COLO829 (cell line): ENCODE data around the gene MED13.
"Not testable (repeated sequence)": the region's sequence is repeated elsewhere in the genome, so short reads cannot be mapped to it uniquely, and the experiment has no call there.

Experiments
- DNase-seq: peaks from one replicate; pipeline ENCODE4 v3.0.0; 2012; ENCODE audit warnings: low spot score

Gene MED13

DNA sequence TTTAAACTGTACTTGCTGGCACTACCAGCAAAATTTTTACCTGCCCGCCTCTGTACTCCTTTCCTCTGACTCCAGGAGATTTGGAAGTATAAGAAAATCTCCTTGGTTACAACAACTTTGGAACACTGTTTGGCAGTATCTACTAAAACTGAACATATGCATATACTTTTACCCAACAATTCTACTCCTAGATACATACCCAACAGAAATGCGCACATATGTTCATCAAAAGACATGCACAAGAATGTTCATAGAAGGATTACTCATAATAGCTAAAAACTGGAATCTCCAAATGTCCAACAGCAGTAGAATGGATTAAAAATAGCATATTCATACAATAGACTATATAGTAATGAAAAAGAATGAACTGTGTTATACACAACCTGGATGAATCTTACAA is 21.7 kb upstream of the MED13 start:
- DNase-seq = no peak

DNA sequence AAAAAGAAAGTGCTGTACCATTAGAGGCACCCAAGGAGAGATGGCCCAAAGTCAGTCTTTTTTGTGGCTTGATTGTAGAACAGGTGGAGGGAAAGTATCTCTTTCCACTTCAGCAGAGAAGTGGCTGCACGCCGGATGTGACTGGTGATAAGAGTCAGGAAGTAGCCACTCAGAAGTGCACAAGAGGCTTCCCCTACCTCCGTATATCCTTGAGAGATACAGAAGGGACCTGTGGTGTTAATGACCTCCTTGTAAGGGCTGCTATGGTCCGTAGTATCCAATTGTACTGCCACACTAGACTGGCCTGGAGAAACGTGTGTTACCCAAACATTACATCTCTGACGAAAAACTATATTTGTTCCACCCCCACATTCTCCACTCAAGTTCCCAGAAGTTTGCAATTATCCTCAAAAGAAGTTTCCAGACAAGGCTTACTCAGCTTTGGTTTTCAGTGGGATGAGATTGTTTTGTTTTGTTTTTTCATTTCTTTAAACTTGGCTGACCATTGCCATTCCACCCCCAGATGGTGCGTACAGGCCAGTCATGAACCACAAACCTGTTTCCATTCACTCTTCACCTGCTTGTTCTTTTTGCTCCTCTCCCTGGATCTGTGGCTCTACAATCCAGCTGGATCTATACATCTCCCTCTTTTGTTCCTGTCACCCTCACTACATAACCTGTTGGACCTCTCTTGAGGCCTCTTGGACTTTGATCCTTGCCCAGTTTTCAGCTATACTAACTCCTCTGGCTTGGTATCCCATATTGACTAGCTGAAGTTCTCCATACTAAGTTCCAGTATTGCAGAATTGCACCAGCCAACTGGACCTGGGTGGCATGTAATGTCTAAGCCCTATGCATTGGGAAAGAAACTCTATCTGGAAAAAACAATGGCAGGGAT is 20.7 kb upstream of the MED13 start:
- no peak for DNase-seq

DNA sequence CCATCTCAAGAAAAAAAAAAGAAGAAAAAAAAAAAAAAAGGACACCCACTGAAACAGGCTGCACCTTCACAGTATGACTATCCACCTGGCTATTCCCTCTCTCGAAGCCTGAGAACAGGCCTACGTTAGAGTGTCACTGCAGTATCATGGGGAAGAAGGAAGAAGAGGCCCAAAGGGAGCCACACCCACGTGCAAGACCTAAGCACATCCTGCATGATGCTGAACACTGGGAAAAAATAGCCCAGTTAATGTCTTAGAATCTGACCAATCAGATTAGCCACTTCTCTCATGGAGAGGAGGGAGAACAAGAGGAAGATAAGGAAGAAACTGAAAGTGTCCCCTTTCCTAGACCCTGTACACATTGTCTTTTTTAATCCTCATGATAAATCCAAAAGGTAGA is 19.5 kb upstream of the MED13 start:
- DNase-seq = no peak

DNA sequence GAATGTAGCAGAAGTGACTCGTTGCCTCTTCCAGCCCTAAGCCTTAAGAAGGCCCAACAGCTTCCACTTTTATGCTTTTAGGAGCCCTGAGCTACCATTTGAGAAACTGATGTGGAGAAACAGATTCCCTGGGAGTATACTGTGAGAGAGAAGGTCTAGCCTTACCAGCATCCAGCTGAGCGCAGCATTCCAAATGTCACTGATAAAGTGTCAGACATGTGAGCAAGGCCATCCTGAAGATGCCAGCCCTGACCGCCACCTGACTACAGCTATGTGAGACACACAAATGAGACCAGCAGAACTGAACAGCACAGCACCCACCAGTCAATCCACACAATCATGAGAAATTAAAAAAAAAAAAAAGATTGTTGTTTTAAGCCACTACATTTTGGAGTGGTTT is 18.6 kb upstream of the MED13 start:
- no peak for DNase-seq

DNA sequence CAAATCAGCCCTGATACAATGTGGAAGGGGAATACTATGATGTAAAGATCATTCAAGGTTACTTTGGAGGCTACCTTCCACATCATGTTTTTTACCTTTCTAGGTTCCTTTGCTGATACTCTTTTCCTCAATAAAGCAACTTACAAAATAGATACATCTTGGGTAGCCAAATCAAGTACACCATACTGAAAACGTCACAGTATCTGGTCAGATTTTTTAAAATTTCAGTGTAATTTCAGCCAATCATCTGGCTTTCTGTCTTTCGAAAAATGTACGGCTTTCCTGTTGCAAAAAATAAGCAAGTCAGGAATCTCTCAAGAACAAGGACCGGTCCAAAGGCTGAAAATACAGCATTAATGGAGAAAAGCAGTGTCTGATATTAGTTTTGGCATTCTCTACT is 15.6 kb upstream of the MED13 start:
- no peak for DNase-seq

DNA sequence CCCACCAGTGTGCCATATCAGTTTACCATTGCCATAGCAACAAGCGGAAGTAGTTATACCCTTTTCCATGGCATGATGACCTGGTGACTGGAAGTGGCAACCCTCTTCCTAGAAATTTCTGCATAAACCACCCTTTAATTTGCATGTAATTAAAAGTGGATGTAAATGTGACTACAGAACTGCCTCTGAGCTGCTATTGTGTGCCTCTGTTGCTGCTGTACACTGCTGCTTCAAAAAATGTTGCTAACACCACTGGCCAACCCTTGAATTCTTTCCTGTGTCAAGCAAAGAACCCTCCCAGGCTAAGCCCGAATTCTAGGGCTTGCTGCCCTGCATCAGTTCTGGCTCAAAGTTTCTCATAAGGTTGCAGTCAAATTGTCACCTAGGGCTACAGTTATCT is 12.9 kb upstream of the MED13 start:
- no peak for DNase-seq

DNA sequence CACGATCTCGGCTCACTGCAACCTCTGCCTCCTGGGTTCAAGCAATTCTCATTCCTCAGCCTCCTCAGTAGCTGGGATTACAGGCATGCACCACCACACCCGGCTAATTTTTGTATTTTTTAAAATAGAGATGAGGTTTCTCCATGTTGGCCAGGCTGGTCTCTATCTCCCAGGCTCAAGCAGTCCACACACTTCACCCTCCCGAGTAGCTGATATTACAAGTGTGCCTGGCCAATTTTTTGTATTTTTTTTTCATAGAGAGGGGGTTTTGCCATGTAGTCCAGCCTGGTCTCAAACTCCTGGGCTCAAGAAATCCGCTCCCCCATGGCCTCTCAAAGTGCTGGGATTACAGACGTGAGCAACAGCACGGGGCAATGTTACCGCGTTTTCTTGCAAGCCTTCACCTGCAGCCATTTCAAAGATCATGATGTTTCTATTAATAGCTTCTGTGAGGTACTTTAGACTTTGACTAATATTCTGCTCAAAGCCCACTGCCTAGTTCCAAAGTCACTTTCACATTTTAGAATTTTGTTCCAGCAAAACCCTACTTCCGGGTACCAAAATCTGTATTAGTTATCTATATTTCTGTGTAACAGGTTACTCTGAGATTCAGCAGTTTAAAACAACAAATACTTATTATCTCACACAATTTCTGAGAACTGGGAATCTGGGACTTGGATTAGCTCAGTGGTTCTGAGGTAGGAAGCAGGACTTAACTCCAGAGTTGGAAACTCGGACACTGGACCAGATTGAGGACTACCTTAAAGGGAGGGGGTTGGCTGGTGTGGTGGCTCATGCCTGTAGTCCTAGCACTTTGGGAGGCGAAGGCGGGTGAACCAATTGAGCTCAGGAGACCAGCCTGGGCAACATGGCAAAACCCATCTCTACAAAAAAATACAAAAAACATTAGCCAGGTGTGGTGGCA is 12.0 kb upstream of the MED13 start:
- DNase-seq = no peak

DNA sequence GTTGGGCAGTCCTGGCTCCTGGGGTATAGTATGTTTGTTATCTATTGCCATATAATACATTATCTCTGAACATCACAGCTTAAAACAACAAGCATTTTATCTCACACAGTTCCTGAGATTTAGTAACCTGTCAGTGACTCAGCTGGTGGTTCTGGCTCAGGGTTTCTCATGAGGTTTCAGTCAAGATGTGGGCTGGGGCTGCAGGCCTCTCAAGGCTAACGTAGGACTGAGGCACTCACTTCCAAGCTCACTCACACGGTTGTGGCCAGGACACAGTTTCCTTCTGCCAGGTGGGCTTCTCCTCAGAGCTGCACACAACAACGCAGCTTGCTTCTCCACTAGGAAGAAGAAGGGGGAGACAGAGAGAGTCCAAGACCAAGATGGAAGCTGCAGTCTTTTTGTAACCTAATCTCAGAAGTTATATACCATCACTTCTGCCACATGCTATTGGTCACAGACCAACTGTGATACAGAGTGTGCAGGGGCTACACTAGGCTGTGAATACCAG is 10.3 kb upstream of the MED13 start:
- no peak for DNase-seq

DNA sequence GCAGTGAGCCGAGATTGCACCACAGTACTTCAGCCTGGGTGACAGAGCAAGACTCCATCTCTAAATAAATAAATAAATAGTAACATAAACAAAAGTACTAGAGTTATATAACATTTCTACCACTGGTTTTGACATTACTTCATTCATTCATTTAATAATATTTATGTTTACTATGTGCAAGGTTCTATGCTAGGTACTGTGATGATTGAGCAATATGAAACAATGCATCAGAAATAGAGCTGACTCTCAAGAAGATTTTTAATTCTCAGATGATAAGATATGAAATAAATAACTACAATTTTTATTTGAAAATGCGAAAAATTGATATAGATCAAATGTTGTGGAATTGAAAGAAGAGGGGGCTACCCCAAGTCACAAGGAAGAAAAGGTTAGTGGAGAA is 8.9 kb upstream of the MED13 start:
- DNase-seq = no peak

DNA sequence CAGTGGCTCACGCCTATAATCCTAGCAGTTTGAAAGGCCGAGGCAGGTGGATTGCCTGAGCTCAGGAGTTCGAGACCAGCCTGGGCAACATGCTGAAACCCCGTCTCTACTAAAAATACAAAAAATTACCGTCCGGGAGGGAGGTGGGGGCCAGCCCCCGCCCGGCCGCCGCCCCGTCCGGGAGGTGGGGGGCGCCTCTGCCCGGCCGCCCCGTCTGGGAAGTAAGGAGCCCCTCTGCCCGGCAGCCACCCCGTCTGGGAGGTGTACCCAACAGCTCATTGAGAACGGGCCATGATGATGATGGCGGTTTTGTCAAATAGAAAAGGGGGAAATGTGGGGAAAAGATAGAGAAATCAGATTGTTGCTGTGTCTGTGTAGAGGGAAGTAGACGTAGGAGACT is 7.8 kb upstream of the MED13 start:
- DNase-seq = not testable (repeated sequence)

DNA sequence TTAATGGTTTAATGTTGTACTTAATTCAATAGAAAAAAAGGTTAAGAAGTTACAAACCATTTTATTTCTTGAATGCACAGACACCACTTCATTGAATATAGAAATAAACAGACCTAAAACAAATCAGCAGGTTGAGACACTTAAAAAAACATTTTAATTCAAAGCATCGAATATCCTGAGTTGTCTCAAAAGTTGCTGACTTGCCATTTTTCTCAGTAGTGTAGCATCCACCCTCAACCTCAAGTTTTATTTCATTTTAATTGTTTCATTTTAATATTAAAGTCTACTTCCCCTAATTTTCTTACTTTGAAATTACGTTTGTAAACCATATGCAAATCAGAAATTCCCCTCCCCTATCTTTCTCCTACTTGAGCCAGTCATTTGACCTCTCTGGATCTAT is 5.8 kb upstream of the MED13 start:
- no peak for DNase-seq

DNA sequence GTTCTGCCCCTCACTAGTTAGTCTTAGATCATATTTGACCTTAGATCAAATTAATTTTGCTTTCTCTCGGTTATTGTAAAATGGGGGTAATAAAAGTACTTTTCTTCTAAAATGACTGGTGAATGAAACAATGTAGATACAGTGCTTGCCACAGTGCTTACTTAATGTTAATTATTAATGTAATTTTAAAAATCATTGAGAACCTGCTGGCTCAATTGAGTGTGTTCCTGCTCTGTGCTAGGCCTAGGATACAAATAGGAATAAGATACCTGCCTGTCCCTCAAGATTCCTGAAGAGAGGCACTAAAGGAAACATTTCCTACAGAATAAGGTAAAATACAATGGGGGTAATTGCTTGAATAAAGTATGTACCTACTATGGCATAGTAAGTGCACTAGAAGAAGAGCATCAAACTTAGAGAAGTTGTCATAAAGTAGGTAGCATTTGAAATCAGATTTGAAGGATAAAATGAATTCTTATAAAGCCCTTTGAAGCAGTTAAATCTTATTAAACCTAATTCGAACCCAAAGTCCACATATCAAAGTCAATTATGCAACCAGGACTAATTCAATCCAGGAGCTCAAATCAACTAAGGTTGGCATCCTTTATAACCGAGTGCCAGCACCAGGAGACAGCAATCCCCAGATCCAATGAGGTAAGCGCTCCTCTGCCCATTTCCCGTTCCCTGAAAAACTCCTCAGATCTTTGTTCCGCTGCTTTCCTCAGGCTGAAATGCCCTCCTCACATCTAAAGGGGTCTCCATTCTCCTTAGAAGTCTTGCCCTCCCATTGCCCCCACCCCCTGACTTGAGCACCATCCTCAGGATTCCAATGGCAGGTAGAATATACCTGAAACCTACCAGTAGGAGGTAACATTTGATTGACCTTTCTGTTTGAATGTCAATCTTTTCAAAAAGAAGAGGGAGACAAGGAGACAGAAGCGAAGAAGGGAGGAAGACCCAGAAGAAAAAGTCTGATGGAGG is 2.4 kb upstream of the MED13 start:
- DNase-seq = no peak

DNA sequence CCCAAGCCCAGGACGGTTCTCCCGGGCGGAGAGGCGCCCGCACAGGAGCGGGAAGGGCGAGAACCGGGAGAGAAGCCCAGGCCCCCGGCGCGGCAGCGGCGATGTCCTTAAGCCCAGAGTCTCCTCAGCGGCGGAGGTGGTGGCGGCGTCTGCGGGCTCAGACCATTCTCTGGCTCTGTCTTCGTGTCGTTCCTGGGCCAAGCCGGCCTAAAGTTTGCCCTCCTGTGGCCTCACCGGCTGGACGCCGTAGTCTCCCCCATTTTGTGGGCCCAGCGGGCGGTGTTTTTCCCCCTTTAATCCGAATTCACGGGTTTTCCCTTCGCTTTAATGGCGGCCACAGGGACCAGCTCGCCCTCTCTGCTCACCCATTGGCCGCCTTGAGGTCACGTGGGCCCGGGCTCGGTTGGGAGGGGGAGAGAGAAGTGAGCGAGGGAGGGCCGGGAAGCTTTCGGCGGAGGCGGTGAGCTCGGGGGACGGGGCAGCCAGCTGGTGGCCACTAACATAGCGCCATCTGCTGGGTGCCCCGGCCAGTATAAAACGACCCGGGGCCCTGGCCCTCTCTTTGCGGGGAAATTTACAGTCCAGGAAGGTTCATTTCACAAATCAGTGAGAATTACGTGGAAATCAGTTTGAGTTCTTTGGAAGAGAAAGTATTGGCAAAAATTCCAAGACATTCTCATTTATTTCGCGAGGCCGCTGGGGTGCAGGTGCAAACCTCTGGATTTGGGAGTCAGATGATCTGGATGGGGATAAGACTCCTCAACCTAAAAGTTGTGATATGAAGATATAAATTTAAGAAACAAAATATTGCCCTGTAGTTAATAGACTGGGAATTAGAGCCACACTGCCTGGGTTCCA is 762 bp upstream of the MED13 start:
- DNase-seq = peak; percentile 95

DNA sequence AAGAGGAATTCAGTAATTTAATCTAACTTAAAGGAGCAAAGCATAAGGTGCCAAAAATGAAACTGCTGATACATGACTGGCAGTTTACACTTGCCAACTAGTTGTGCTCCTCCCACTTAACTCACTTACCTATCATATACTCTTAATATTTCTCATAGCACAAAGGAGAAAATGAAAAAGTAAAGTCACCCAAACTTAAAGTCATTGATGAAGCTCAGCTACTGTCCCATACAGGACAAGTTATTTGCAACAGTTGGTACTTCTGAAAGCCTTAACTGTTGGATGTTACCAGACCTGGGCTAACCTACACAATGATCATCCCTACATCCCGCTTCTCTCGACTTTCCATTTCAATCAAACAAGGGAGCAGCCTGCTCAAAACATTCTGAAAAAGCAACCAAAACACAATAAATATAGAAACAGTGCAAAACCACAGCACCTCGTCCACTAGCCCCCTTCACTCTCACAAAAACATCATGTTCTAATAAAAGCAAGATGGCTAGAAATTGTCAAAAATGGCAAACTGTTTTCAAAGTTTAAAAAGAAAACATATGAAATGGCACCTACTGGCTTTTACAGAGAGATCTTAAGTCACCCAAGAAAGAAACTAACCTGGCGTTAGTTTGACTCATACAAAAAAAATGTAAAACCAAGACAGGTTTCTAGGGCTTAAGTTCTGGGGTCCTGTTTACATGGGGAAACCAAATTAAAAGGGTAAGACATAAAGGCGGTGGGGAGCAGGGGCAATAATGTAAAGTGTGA is 868 bp downstream of the MED13 start:
- no peak for DNase-seq

DNA sequence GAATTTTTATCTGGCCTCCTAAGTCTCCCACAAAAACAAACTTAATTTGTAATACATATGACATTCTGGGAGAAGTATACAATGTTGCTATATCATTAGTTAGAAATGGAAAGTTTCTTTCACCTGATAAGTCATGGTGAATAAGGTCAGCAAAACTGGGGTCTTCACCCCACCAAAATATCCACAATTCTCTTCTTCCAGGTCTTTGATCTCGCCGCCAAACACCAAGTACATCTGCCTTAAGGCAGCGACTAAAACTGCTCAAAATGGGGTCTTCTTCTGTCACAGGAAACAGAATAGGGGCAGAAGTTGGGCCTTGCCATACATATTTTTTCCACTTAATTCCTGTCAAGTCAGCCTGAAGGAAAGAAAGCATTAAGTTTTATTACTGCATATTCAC is 2.1 kb downstream of the MED13 start:
- no peak for DNase-seq

DNA sequence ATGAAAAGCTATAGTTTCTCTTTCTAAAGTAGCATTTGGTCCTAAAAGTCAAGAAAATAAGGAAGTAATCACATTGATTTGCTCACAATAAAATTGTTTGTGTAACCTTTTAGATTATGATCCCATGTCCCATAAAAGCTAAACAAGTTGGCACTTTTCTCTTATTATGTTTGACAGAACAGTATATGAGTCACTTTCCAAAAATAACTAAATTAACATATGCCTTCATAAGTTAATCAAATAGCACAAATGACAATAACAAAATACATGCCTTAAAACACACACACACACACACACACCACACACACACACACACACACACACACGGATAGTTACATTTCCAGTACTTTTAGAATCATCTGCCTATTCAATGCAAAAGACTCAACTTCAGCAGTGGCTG is 2.8 kb downstream of the MED13 start:
- no peak for DNase-seq

DNA sequence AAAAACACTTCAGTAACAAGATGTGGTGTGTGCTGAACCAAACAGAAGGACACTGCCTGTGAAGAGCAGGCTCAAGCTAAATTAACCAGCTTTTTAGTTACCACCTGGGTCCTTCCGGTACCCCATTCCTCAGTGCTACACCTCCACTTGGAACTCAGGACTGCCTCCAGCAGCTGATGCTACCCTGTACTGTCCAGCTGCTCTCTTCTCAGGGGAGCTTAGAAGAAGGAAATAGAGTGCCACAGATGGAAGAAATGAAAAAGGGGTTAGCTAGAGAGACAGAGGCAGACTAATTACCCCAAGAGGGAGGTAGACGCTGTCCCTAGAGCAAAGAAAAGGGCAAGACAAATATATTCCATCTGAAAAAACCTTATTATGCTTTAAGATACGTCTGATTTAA is 5.7 kb downstream of the MED13 start:
- no peak for DNase-seq

DNA sequence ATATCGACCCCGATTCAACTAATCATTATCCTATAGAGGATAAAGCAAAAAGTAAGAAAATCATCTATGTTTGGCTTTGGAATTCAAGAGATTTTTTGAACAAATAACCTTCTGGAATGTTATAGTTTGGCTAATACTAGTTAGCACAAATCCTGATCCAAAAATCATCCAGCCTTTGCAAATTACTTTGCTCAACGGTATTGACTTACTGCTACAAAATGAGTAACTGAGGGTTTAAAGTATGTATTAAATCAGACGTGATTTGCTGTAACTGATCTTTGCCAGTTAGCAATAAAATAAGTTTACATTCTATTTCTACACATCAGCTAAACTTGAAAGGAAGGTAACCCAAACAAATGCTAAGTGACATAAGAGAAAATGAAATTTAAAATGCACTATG is 6.5 kb downstream of the MED13 start:
- DNase-seq = no peak

DNA sequence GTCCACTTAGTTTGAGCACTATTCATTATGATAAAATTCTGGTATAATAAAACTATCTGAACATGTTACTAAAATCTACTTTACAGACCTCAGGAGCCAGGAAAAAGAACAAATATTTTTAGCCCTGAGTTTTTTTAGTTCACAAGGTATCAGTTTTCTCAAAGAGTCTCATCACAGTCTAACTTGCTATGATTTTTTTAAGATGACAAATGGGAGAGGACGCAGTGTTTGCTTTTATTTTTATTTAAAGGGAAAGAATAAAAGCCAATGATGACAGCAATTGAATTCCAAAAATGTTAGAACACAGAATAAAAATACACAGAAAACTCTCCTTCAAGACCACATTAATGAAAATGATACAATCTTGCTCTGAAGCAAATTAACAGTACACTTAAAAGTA is 7.4 kb downstream of the MED13 start:
- no peak for DNase-seq

DNA sequence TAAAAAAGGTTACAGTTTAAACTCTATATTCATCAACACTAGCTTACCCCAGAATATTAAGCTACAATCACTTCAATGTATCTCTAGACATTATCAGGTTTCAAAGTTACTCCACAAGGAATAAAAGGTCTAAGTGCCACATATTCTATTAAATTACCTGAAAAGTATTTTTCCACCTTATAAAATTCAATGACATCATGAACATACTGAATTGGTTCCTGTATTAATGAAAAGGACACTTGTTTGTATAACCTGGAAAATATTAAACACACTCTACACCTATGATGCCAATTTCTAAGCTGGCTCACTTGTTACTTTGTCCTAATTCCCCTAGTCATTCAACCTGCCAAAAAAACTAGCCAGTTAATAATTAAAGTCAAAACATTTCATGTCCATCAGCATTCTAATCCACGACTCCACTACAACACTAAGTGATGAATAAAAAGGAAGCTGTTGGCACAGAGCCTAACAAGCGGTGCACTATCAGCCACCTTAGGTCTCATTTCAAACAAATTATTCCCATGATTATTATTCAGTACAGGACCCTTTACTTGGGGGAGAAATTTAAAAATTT is 12.2 kb downstream of the MED13 start:
- no peak for DNase-seq
